Fibroblast of lung (primary cell): ENCODE data around the gene RXRA. TPM values are rescaled to one million over a fixed set of nuclear protein-coding genes. Genes with fewer than 3 reads are reported as not detected.

ENCODE experiments used
- DNase-seq, 2 donors: peaks; one replicate each; pipeline versions ENCODE4 v3.0.0 to v3.0.0-alpha.2; 2010; ENCODE audit warnings: low read depth in 2 of 2
- H2AFZ ChIP-seq: 2 replicates; pipeline ENCODE4 v1.5.1; 2012; ENCODE audit warnings: low read length, control low read depth, inconsistent platforms
- H3K27ac ChIP-seq: 2 replicates; pipeline ENCODE4 v1.5.1; 2011; ENCODE audit warnings: low read length, control low read depth; ENCODE audit not compliant: insufficient read depth
- H3K27me3 ChIP-seq: 2 replicates; pipeline ENCODE4 v1.5.1; 2011; ENCODE audit warnings: mild to moderate bottlenecking, low read length; ENCODE audit not compliant: control insufficient read depth, insufficient read depth
- H3K36me3 ChIP-seq: 2 replicates; pipeline ENCODE4 v1.5.1; 2011; ENCODE audit warnings: low read length; ENCODE audit not compliant: control insufficient read depth, insufficient read depth
- H3K4me1 ChIP-seq: 2 replicates; pipeline ENCODE4 v1.5.1; 2011; ENCODE audit warnings: low read length; ENCODE audit not compliant: control insufficient read depth, insufficient read depth; ENCODE audit errors: extremely low read depth
- H3K4me2 ChIP-seq: 2 replicates; pipeline ENCODE4 v1.5.1; 2011; ENCODE audit warnings: low read length, control low read depth; ENCODE audit not compliant: insufficient read depth; ENCODE audit errors: extremely low read depth
- H3K4me3 ChIP-seq, 4 experiments: fragments of 200-600 bp in 1 of 4; sonication (generic) in 1 of 4; replicated peaks in 1 of 4; 2 replicates each; pipeline ENCODE4 v1.5.1; 2011 to 2016; ENCODE audit warnings: low read length in 4 of 4, low read depth in 3 of 4, mild to moderate bottlenecking in 3 of 4, control low read depth in 2 of 4, inconsistent platforms in 1 of 4, mixed read lengths in 1 of 4; ENCODE audit not compliant: insufficient read depth in 1 of 4; ENCODE audit errors: control extremely low read depth in 1 of 4
- H3K79me2 ChIP-seq: 2 replicates; pipeline ENCODE4 v1.5.1; 2012; ENCODE audit warnings: mild to moderate bottlenecking, low read length, inconsistent platforms; ENCODE audit not compliant: control insufficient read depth, insufficient read depth
- H3K9ac ChIP-seq: 2 replicates; pipeline ENCODE4 v1.5.1; 2011; ENCODE audit warnings: mild to moderate bottlenecking, low read length, control low read depth; ENCODE audit not compliant: insufficient read depth
- H3K9me3 ChIP-seq: 2 replicates; pipeline ENCODE4 v1.5.1; 2012; ENCODE audit warnings: low read depth, low read length; ENCODE audit not compliant: control insufficient read depth, insufficient read depth
- H4K20me1 ChIP-seq: 2 replicates; pipeline ENCODE4 v1.5.1; 2011; ENCODE audit warnings: low read length; ENCODE audit not compliant: control insufficient read depth, insufficient read depth; ENCODE audit errors: extremely low read depth
- EZH2 ChIP-seq: IDR thresholded peaks from 2 replicates; pipeline ENCODE4 v1.5.1; 2012; ENCODE audit warnings: low read length, control low read depth, mild to moderate bottlenecking; ENCODE audit errors: missing control alignments
- polyA plus RNA-seq, 2 donors: library from polyadenylated mRNA; depleted of rRNA in 1 of 2; stranded (reverse) in 1 of 2; unstranded in 1 of 2; fragments of >200 nt; gene quantifications; 2 replicates each; pipeline ENCODE4 v1.2.1, GENCODE V29; 2011 to 2012; ENCODE audit warnings: missing spikeins in 1 of 2
- total RNA-seq: library from RNA; depleted of rRNA; stranded (reverse); fragments of >200 nt; gene quantifications from 2 replicates; pipeline ENCODE4 v1.2.1, GENCODE V29; 2014
- TF ChIP-seq, protein P1 (sequence below), 2 donors: IDR thresholded peaks in 1 of 2; conservative IDR thresholded peaks in 1 of 2; 1 replicate in 1 of 2; 2 replicates in 1 of 2; pipeline ENCODE4 v1.5.1; 2011 to 2012; ENCODE audit warnings: low read length in 2 of 2, control low read depth in 1 of 2, inconsistent platforms in 1 of 2, low read depth in 1 of 2, mild to moderate bottlenecking in 1 of 2

RXRA gene
- total and polyA plus RNA-seq, 2 donors (not counting 1 experiment from before 2014, with no cell fraction given) = 13.3 to 14.9 TPM

DNA sequence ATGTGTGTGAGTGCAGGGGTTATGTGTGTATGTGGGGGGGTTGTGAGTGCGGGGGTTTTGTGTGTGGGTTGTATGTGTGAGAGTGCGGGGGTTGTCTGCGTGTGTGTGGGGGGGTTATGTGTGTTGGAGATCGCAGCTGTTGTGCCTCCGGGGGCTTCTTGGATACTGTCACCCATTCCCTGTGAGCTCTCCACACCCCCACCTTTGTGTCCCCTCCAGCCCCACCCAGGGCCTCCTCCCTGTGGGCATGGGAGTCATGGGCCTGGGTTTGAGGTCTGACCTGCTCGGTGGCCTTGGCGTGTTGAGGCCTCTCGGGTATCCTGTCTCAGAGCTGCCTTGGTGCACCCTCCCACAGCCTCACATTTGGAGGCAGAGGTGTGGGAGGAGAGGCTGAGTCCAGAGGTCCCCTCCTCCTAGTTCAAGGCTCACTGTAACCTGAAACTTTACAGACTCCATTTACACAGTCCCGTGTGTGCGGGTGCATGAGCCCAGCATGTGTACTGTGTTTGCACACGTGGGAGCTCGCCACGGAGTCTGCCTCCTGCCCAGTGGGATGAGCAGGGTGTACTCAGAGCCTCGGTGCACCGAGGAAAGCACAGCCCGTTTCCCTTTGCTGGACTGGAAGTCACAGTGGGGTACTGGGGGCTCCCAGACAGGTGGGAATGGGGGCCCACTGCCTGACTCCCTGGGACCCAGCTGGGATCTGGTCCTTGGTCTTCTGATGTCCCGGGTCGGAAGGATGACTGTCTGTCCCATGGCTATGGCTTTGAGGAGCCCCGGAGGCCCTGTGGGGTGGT lies 43.4 kb downstream of the RXRA start:
- no peaks in the 10 kb centered on the region for H3K27me3 ChIP-seq
- TF ChIP-seq EZH2 = no peak
- TF ChIP-seq, protein P1, sequence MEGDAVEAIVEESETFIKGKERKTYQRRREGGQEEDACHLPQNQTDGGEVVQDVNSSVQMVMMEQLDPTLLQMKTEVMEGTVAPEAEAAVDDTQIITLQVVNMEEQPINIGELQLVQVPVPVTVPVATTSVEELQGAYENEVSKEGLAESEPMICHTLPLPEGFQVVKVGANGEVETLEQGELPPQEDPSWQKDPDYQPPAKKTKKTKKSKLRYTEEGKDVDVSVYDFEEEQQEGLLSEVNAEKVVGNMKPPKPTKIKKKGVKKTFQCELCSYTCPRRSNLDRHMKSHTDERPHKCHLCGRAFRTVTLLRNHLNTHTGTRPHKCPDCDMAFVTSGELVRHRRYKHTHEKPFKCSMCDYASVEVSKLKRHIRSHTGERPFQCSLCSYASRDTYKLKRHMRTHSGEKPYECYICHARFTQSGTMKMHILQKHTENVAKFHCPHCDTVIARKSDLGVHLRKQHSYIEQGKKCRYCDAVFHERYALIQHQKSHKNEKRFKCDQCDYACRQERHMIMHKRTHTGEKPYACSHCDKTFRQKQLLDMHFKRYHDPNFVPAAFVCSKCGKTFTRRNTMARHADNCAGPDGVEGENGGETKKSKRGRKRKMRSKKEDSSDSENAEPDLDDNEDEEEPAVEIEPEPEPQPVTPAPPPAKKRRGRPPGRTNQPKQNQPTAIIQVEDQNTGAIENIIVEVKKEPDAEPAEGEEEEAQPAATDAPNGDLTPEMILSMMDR (conservative IDR thresholded peaks at IDR 0.05 in 1 of 2, IDR thresholded peaks at IDR 0.05 in 1 of 2; ENCODE audit: low read depth in 1 of 2, low read length in 2 of 2) = no peak
- no peak overlapping the region for H3K4me2 ChIP-seq
- H3K9me3 ChIP-seq = no peaks in the 10 kb centered on the region
- H3K9ac ChIP-seq = no peak overlapping the region
- H3K4me3 ChIP-seq = no peak overlapping the region
- no peak overlapping the region for H2AFZ ChIP-seq
- H3K79me2 ChIP-seq = peaks cover 30% of the 10 kb centered on the region
- no peaks in the 10 kb centered on the region for H4K20me1 ChIP-seq
- no peaks in the 10 kb centered on the region for H3K36me3 ChIP-seq
- no peak overlapping the region for H3K27ac ChIP-seq
- no peak for DNase-seq
- H3K4me1 ChIP-seq = peaks cover 19% of the 10 kb centered on the region

DNA sequence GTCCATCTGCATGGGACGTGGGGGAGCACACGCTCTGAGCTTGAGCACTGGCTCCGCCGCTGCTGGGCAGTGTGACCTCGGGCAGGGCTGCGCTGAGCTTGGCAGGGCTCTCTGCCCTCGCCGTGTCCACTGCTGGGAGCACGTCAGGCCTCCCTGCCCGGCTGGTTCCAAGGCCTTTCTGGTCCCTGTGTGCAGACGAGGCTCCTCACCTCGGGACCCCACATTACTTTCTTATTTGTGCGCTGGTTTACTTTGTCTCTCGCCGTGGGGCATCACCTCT lies 43.9 kb downstream of the RXRA start:
- no peak for DNase-seq
- Histone ChIP-seq H3K9ac (no peak overlapping the region), H2AFZ (no peak overlapping the region), H3K4me1 (peaks cover 23% of the 10 kb centered on the region), H3K27ac (no peak overlapping the region), H3K4me3 (no peak overlapping the region), H4K20me1 (no peaks in the 10 kb centered on the region), H3K36me3 (no peaks in the 10 kb centered on the region), H3K27me3 (no peaks in the 10 kb centered on the region), H3K9me3 (no peaks in the 10 kb centered on the region), H3K4me2 (no peak overlapping the region), H3K79me2 (peaks cover 33% of the 10 kb centered on the region)
- TF ChIP-seq, protein P1 (conservative IDR thresholded peaks at IDR 0.05 in 1 of 2, IDR thresholded peaks at IDR 0.05 in 1 of 2; ENCODE audit: low read depth in 1 of 2, low read length in 2 of 2) = no peak

- no peak for DNase-seq
- no peaks in the 10 kb centered on the region for H3K36me3 ChIP-seq
- H3K27me3 ChIP-seq = no peaks in the 10 kb centered on the region
- H3K4me3 ChIP-seq = no peak overlapping the region
- no peak overlapping the region for H2AFZ ChIP-seq
- no peak overlapping the region for H3K9ac ChIP-seq
- H3K27ac ChIP-seq = no peak overlapping the region
- H4K20me1 ChIP-seq = no peaks in the 10 kb centered on the region
- no peak overlapping the region for H3K4me2 ChIP-seq
- H3K9me3 ChIP-seq = no peaks in the 10 kb centered on the region
- no peak for TF ChIP-seq EZH2
- TF ChIP-seq, protein P1 (conservative IDR thresholded peaks at IDR 0.05 in 1 of 2, IDR thresholded peaks at IDR 0.05 in 1 of 2; ENCODE audit: low read depth in 1 of 2, low read length in 2 of 2) = no peak
- H3K79me2 ChIP-seq = peaks cover 33% of the 10 kb centered on the region
- H3K4me1 ChIP-seq = peaks cover 25% of the 10 kb centered on the region
These were observed 44.4 kb downstream of the RXRA start for GRCh38 chr9:134370638-134371037.
